GM12801 (cell line): ENCODE data around the gene BMPR1A.

Experiments
- TF ChIP-seq, protein P1 (sequence below): IDR thresholded peaks from one replicate; pipeline ENCODE4 v1.5.1; 2011; ENCODE audit warnings: control low read depth; ENCODE audit not compliant: insufficient read length; ENCODE audit errors: extremely low read depth

Gene BMPR1A

DNA sequence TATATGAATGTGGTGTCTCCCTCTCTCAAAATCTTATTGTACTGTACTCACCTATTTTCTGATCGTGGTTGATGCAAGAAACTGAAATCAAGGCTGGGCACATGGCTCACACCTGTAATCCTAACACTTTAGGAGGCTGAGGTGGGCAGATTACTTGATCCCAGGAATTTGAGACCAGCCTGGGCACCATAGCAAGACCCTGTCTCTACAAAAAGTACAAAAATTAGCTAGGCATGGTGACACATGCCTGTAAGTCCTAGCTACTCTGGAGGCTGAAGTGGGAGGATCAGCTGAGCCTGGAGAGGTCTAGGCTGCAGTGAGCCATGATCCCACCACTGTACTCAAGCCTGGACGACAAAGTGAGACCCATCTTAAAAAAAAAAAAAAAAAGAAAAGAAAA is 185.0 kb downstream of the BMPR1A start:
- TF ChIP-seq, protein P1, sequence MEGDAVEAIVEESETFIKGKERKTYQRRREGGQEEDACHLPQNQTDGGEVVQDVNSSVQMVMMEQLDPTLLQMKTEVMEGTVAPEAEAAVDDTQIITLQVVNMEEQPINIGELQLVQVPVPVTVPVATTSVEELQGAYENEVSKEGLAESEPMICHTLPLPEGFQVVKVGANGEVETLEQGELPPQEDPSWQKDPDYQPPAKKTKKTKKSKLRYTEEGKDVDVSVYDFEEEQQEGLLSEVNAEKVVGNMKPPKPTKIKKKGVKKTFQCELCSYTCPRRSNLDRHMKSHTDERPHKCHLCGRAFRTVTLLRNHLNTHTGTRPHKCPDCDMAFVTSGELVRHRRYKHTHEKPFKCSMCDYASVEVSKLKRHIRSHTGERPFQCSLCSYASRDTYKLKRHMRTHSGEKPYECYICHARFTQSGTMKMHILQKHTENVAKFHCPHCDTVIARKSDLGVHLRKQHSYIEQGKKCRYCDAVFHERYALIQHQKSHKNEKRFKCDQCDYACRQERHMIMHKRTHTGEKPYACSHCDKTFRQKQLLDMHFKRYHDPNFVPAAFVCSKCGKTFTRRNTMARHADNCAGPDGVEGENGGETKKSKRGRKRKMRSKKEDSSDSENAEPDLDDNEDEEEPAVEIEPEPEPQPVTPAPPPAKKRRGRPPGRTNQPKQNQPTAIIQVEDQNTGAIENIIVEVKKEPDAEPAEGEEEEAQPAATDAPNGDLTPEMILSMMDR: no peak

DNA sequence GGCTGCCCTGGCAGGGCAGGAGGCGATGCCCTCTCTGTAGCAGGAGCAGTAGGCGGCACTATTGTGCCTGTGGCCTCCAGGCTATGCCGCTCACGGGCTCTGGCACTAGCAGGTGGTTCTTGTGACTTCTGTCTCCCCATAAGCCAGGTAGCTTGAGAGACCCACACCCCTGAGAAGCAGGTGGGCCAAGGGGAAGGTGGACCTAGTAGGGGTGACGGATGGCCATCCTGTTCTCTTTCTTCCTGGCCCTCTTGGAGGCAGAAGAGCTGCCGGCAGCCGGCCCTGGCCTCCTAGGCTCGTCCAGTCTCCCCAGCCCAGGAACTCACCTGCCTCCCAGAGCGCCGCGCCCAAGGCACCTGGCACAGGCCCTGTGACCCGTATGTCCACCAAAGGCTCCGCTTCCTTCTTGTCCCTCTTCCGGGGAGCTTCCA is 185.6 kb downstream of the BMPR1A start:
- TF ChIP-seq, protein P1: no peak

DNA sequence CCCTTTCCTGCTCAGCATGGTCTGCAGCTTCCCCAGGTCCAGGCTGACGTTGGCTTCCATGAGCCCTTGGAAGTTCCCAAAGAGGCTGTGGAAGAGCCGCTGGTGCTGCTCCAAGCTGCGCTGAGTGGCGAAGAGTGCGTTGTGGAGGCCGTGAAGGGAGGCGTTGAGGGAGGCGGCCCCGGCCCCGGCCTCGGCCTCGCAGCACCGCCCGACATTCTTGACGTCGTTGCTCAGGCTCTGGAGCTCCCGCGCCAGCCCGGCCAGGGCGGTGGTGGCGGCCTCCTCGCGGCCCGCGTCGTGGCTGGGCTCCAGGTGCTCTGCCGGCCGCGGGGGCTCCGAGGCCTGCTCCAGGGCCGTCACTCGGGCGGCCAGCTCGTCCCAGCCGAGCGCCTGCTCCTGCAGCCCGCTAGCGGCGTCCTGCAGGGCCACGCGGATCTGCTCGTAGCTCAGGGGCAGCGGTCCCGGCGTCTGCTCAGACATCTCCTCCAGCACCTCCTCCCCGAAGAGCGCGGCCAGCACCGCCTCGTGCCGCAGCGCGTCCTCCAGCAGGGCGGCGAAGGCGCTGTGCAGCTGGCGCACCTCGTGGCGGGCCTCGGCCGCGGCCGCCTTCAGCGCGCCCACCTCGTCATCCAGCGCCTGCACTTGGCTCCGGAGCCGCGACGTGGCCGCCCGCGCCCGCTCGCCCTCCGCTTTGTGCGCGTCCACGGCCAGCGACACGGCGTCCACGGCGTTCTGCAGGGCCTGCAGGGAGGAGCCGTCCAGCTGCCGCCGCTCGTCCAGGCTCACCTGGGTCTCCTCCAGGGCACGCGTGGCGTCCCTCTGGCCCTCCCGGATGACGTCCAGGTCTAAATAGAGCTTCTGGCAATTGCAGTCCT is 186.3 kb downstream of the BMPR1A start:
- TF ChIP-seq, protein P1: no peak

DNA sequence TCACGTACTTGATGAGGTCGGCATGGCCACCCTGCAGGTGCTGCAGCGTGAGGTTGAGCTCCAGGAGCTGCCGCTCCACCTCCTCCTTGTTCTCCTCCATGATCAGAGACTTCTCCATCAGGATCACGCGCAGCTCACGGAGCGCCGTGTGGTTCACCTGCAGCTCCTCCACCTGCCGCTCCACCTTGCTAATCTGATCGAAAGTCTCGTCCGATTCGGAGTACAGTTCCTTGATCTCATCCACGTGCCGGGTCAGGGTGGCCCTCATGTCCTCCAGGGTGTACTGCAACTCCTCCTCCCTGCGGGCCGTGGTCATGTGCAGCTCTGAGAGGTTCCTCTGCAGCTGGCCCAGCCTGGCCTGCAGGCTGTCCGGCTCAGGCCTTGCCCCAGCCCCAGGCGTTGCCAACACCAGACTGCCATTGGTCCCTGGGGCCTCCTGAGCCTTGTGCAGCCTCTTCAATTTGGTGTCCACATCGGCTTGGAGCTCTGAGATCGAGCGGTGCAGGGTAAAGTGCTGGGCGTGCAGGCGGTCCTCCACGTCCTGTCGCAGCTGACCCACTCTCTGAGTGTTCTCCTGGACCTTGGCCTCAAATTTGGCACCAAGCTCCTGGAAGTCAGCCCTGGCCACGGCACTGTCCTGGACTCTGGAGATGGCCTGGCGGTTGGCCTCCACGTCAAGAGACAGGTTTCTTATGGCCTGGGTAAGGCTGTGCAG is 187.1 kb downstream of the BMPR1A start:
- TF ChIP-seq, protein P1: no peak

DNA sequence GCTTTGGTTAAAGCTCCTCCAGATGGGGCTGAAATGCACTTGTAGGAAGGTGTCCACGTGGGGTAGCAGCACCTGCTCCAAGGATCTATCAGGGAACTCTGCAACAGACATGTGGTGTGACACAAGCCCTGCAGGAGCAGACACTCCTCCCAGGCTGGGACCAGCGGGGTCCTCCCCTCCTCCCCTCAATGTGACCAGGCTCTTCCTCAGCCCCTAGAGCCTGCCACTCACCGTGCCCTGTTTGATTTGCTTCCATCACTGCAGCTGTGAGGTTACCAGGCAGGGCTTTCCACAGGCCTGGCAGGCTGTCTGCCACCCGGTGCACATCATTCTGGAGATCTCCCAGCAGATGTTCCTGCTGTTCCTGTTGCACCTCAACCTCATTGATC is 187.6 kb downstream of the BMPR1A start:
- TF ChIP-seq, protein P1: no peak

DNA sequence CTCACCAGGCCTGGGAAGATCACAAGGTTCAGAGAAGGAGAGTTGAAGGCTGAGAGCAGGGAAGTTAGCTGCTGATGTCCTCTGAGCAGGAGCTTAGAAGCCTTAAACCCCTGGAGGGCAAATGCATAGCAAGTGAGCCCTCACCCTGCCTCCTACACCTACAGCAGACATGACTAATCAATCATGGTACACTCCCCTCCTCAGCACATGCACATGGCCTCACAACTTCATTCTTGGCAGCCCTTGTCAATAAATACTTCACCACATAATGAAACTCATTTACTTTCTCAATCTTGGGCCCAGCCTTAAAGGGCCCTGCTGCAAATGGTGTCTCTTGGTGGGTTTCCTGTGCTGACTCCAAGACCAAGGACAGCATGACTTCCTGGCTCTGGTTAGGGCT is 188.1 kb downstream of the BMPR1A start:
- TF ChIP-seq, protein P1: no peak

DNA sequence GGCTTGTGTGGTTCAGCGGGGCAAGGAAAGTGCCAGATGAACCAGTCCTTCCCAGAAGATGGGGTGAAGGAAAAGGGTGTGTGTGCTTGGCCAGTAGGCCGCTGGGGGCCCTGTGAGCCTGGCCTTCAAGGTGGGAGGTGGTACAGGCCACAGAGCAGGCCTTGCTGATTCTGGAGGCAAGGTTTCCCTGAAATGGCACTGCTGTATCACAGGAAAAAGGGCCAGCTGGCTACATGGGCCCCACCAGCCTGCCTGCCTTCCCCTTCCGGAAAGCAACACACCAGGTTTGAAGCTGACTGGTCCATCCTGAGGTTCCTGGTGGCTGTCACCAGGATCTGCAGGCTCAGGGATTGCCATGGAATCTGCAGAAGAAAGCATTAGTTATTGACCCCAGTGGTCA is 188.5 kb downstream of the BMPR1A start:
- TF ChIP-seq, protein P1: no peak
